Adrenal gland (tissue), 5 donors: Measurements from ENCODE around the gene MAP3K6.

ENCODE experiments used
- POLR2A ChIP-seq, 2 donors: fragments of 450-650 bp; IDR thresholded peaks; one replicate each; pipeline ENCODE4 v1.6.1; 2017; ENCODE audit warnings: antibody characterized with exemption in 2 of 2, mild to moderate bottlenecking in 2 of 2, moderate library complexity in 1 of 2
- TF ChIP-seq, protein P1 (sequence below), 6 experiments: fragments of 450-650 bp in 4 of 6; fragments of 200-600 bp in 2 of 6; sonication (generic) in 1 of 6; IDR thresholded peaks; 1 replicate in 5 of 6; 2 replicates in 1 of 6; pipeline versions ENCODE4 v1.5.1 to v1.8.0; 2016 to 2021; ENCODE audit warnings: antibody characterized with exemption in 6 of 6, mild to moderate bottlenecking in 2 of 6, moderate library complexity in 1 of 6
- donor health status: DM: no; HTN: no; CAD: no.

DNA sequence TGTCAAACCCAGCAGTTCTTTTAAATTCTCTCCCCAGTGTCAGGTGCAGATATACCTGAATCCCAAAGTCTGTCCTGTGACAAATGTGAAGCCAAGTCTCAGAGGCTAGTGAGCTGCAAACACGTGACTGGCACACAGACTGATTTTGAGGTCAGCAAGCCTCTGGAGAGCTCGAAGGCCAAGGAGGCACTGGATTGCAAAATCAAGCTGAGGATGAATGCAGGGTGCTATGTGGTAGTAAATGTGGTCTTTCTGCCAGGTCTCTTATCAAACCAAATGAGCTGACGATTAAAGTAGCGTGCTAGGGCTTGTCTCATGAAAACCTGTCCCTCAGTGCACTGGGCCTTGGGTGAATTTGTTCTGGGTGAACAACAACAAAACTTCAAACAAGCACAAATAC lies 46.2 kb upstream of the MAP3K6 start:
- TF ChIP-seq POLR2A (IDR thresholded peaks at IDR 0.05) = no peak
- TF ChIP-seq, protein P1, sequence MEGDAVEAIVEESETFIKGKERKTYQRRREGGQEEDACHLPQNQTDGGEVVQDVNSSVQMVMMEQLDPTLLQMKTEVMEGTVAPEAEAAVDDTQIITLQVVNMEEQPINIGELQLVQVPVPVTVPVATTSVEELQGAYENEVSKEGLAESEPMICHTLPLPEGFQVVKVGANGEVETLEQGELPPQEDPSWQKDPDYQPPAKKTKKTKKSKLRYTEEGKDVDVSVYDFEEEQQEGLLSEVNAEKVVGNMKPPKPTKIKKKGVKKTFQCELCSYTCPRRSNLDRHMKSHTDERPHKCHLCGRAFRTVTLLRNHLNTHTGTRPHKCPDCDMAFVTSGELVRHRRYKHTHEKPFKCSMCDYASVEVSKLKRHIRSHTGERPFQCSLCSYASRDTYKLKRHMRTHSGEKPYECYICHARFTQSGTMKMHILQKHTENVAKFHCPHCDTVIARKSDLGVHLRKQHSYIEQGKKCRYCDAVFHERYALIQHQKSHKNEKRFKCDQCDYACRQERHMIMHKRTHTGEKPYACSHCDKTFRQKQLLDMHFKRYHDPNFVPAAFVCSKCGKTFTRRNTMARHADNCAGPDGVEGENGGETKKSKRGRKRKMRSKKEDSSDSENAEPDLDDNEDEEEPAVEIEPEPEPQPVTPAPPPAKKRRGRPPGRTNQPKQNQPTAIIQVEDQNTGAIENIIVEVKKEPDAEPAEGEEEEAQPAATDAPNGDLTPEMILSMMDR (IDR thresholded peaks at IDR 0.05) = no peak
